Thoracic aorta (tissue), 2 donors: Measurements from ENCODE around the gene LRPAP1. TPM values are rescaled to one million over a fixed set of nuclear protein-coding genes. Genes with fewer than 3 reads are reported as not detected.

Source experiments
- ATAC-seq: fragments of 150-250 bp; one replicate; pipeline ENCODE4 v1.8.0; 2017; ENCODE audit warnings: low read depth; ENCODE audit not compliant: insufficient number of reproducible peaks, low FRiP score
- DNase-seq: peaks from one replicate; pipeline ENCODE4 v3.0.0-alpha.2; 2020; ENCODE audit warnings: low spot score
- H3K27ac ChIP-seq, 2 donors: fragments of 200-600 bp; sonication (generic); 1 replicate in 1 of 2; 2 replicates in 1 of 2; pipeline ENCODE4 v1.5.1; 2016; ENCODE audit warnings: mild to moderate bottlenecking in 2 of 2, moderate library complexity in 2 of 2
- H3K27me3 ChIP-seq: fragments of 200-600 bp; sonication (generic); replicated peaks from 2 replicates; pipeline ENCODE4 v1.6.0; 2016; ENCODE audit warnings: mild to moderate bottlenecking; ENCODE audit not compliant: insufficient read depth
- H3K36me3 ChIP-seq: fragments of 200-600 bp; sonication (generic); one replicate; pipeline ENCODE4 v1.5.1; 2016
- H3K4me1 ChIP-seq, 2 donors: fragments of 200-600 bp; sonication (generic); 1 replicate in 1 of 2; 2 replicates in 1 of 2; pipeline versions ENCODE4 v1.5.1 to v1.6.0; 2016; ENCODE audit warnings: low read depth in 2 of 2, mild to moderate bottlenecking in 1 of 2; ENCODE audit not compliant: control insufficient read depth in 1 of 2
- H3K4me3 ChIP-seq: fragments of 200-600 bp; sonication (generic); 2 replicates; pipeline ENCODE4 v1.5.1; 2016; ENCODE audit warnings: mild to moderate bottlenecking
- H3K9me3 ChIP-seq: fragments of 200-600 bp; sonication (generic); 2 replicates; pipeline ENCODE4 v1.5.1; 2016
- total RNA-seq, 2 donors: library from RNA; depleted of rRNA; stranded (reverse); fragments of >200 nt; gene quantifications; one replicate each; pipeline versions ENCODE4 v1.1.0 to v1.2.3, GENCODE V29; 2016
- TF ChIP-seq, protein P1 (sequence below): fragments of 200-600 bp; sonication (generic); IDR thresholded peaks from one replicate; pipeline ENCODE4 v1.5.1; 2019; ENCODE audit warnings: antibody characterized with exemption

The LRPAP1 gene
- total RNA-seq, 2 donors from 2014 or later = 155 to 263 TPM

DNA sequence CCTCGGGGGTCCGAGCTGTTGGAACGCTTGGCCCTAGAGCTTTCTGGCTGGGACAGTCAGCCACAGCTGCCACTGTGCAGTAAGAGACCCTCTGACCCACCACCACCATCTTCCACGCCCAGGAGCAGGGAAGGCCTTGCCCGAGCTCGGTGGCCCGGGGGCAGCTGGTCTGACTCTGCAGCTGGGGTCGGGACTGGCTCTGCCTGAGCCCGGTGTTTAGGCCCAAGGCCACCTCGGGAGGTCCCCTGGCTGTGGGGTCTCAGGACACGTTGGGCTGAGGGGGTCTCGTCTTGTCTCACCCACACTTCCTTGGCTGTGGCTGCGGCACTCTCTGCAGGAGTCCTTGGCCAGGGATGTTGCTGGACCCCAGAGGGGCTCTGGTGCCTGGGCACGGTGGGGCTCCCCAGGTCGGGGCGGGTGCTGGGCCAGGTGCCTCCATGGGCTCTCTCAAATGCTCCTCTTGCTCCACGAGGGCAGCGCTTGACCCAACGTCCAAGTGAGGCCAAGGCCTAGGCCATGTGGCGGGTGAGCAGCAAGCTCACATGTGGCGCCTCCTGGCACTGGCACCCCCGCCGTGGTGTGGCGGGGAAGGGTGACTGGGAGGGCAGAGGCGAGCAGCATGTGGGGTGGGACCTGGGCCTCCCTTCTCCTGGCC, 46.2 kb downstream of the LRPAP1 start:
- DNase-seq (no peak), ATAC-seq (no peak)
- Histone ChIP-seq H3K4me1 (peaks cover 7 to 29% of the 10 kb centered on the region in 2 donors), H3K27ac (peak overlapping the region; percentile 96 to 99), H3K9me3 (no peaks in the 10 kb centered on the region), H3K27me3 (no peaks in the 10 kb centered on the region), H3K4me3 (no peak overlapping the region), H3K36me3 (no peaks in the 10 kb centered on the region)
- TF ChIP-seq, protein P1, sequence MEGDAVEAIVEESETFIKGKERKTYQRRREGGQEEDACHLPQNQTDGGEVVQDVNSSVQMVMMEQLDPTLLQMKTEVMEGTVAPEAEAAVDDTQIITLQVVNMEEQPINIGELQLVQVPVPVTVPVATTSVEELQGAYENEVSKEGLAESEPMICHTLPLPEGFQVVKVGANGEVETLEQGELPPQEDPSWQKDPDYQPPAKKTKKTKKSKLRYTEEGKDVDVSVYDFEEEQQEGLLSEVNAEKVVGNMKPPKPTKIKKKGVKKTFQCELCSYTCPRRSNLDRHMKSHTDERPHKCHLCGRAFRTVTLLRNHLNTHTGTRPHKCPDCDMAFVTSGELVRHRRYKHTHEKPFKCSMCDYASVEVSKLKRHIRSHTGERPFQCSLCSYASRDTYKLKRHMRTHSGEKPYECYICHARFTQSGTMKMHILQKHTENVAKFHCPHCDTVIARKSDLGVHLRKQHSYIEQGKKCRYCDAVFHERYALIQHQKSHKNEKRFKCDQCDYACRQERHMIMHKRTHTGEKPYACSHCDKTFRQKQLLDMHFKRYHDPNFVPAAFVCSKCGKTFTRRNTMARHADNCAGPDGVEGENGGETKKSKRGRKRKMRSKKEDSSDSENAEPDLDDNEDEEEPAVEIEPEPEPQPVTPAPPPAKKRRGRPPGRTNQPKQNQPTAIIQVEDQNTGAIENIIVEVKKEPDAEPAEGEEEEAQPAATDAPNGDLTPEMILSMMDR = no peak

DNA sequence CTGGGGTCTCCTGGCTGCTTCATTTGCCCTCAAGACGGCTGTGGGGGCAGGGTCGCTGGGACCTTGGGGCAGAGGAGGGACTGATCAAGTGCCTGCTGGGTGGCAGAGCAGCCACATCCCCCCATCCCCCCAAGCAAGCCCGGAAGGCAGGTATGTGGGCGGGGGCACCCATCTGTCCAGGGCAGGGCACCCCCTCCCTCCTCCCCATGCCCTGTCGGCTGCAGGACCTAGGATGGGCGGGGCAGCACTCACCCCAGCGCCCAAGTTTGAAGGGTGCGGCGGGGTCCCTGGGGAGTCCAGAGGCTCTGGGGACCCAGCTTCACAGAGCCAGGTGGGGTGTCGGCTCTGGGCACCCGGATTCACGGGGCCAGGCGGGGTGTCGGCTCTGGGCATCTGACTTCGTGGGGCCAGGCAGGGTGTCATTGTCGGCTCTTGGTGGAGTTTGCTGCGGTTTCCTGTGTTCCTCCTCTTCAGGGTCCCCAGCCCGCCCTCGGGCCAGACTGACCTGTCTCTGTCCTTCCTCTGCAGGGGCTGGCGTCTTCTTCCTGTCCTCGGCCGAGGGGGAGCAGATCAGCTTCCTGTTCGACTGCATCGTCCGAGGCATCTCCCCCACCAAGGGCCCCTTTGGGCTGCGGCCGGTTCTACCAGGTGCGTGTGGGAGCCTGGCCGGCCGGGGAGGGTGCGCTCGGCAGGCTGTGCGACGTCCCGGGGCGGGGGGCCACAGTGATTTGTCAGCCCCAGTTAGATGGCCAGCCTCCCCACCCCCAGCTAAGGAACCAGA, 47.0 kb downstream of the LRPAP1 start:
- TF ChIP-seq, protein P1 = no peak
- H3K36me3 ChIP-seq = no peaks in the 10 kb centered on the region
- no peaks in the 10 kb centered on the region for H3K9me3 ChIP-seq
- peak overlapping the region; percentile 96 to 99 for H3K27ac ChIP-seq
- peaks cover 7 to 35% of the 10 kb centered on the region in 2 donors for H3K4me1 ChIP-seq
- no peak for DNase-seq
- ATAC-seq = no peak
- H3K4me3 ChIP-seq = peak overlapping the region; percentile 11
- no peaks in the 10 kb centered on the region for H3K27me3 ChIP-seq

DNA sequence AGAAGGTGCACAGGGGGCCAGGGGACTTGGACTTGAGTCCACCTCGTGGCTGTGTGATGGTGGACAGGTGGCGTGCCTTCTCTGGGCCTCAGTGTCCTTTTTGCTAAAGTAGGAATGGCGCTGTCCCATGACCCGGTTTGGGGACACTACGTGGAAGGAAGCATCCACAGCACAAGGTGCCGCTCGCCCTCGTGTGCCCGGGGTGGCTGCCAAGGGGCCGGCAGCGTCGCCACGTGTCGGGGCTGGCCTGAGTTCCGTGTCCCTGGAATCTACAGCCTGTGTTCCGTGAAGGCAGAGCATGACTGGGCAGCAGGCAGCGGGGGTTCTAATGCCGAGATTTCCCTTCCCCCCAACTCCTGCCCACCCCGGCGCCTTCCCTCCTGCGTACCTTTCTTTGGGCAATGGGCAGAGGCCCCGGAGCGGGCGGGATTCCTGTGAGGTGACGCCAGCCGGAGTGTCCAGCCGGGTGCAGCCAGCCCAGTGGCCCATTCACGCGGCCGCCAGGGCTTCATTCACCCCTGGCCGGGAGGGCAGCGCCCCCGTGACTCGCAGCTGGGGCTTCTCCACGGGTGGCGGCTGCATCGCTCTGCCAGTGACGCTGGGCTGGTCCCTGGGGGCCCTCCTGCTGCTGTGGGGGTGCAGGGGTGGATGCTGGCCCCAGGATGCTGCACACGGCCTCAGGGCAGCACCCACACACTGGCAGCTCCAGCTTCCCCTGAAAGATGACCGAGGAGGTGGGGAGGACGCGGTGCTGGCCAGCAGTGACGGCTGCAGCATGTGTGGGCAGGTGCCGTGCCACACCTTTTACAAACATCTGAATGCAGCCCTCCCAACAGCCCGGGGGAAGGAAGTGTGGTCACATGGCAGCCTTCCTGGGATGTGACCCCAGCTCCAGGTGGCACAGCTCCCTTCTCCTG, 47.9 kb downstream of the LRPAP1 start:
- TF ChIP-seq, protein P1 = no peak
- ATAC-seq = peak; percentile 60

DNA sequence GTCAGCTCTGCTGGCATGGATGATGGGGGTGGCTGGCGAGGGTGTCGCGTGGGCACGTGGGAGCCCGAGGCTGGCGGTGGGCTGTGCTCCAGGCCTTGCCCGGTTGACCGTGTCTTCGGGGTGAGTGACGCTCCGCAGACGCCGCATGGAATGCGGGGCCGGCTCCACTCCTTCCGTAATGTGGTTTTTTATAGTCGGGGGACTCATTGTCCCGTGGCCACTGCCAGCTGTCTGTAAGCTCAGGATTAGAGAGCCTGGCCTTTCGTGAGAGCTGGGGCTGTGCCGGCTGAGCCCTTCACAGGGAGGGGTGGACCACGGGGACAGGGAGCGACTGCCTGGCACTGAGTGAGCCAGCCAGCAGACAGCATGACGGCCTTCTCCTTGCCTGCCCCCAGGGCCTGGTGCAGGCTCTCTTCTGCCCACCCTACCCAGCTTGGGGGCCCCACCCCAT, 48.7 kb downstream of the LRPAP1 start:
- peak; percentile 77 for DNase-seq
- Histone ChIP-seq H3K4me1 (peaks cover 7 to 35% of the 10 kb centered on the region in 2 donors), H3K9me3 (no peaks in the 10 kb centered on the region), H3K4me3 (peak overlapping the region; percentile 45), H3K27ac (peak overlapping the region; percentile 96 to 99), H3K27me3 (no peaks in the 10 kb centered on the region), H3K36me3 (no peaks in the 10 kb centered on the region)
- ATAC-seq = peak; percentile 64
- TF ChIP-seq, protein P1 = no peak

More for the DNA sequence above, 47.9 kb downstream of the LRPAP1 start:
- Histone ChIP-seq H3K36me3 (no peaks in the 10 kb centered on the region), H3K9me3 (no peaks in the 10 kb centered on the region), H3K27me3 (no peaks in the 10 kb centered on the region), H3K4me1 (peaks cover 7 to 35% of the 10 kb centered on the region in 2 donors), H3K4me3 (peak overlapping the region; percentile 45), H3K27ac (peak overlapping the region; percentile 96 to 99)
- peak; percentile 60 for DNase-seq
